Activated B cell treated with CpG ODN at 0.5 μM for 24 hours (primary cell): ENCODE measurements around the gene PROCA1. TPM values are rescaled to one million over a fixed set of nuclear protein-coding genes. Genes with fewer than 3 reads are reported as not detected.

Source experiments
- ATAC-seq: fragments of 200-7000 bp; cut with Tn5 transposase; one replicate; pipeline ENCODE4 v1.10.0; 2021; ENCODE audit warnings: low read depth, mild to moderate bottlenecking, moderate library complexity
- CTCF ChIA-PET: fragments of 350-600 bp; sonication (Branson Sonifier 250); formaldehyde crosslinking; loops from one replicate; lab custom pipeline; 2021; ENCODE audit warnings: antibody characterized with exemption; lab: Charles Lee
- POLR2A ChIA-PET: fragments of 350-600 bp; sonication (Branson Sonifier 250); formaldehyde crosslinking; loops from one replicate; lab custom pipeline; 2021; ENCODE audit warnings: antibody characterized with exemption; lab: Charles Lee
- DNase-seq: peaks from one replicate; pipeline ENCODE4 v3.0.0; 2022
- H3K27ac Mint-ChIP-seq: one replicate; pipeline ENCODE4 v1.8.0; 2020; ENCODE audit warnings: mixed read lengths
- H3K27me3 Mint-ChIP-seq: one replicate; pipeline ENCODE4 v1.8.0; 2021; ENCODE audit warnings: mixed read lengths
- H3K36me3 Mint-ChIP-seq: one replicate; pipeline ENCODE4 v1.8.0; 2021; ENCODE audit warnings: low read depth, mixed read lengths
- H3K4me1 Mint-ChIP-seq: one replicate; pipeline ENCODE4 v1.8.0; 2021; ENCODE audit warnings: mixed read lengths
- H3K4me3 Mint-ChIP-seq: one replicate; pipeline ENCODE4 v1.8.0; 2020; ENCODE audit warnings: mild to moderate bottlenecking, mixed read lengths
- H3K9me3 Mint-ChIP-seq: one replicate; pipeline ENCODE4 v1.8.0; 2020; ENCODE audit warnings: mixed read lengths
- intact Hi-C: fragments of 100-400 bp; cut with micrococcal nuclease; formaldehyde crosslinking; loops from one replicate; pipeline ENCODE4 v1.15.1; 2024
- total RNA-seq: library from RNA; stranded (reverse); gene quantifications from 2 replicates; pipeline ENCODE4 v1.2.3, GENCODE V29; 2022
- TF ChIP-seq, protein P1 (sequence below): fragments of 200-600 bp; IDR thresholded peaks from one replicate; pipeline ENCODE4 v1.8.0; 2022; ENCODE audit warnings: antibody characterized with exemption, mild to moderate bottlenecking

PROCA1 gene
- total RNA-seq, 1 donor from 2014 or later: 11.0 TPM

DNA sequence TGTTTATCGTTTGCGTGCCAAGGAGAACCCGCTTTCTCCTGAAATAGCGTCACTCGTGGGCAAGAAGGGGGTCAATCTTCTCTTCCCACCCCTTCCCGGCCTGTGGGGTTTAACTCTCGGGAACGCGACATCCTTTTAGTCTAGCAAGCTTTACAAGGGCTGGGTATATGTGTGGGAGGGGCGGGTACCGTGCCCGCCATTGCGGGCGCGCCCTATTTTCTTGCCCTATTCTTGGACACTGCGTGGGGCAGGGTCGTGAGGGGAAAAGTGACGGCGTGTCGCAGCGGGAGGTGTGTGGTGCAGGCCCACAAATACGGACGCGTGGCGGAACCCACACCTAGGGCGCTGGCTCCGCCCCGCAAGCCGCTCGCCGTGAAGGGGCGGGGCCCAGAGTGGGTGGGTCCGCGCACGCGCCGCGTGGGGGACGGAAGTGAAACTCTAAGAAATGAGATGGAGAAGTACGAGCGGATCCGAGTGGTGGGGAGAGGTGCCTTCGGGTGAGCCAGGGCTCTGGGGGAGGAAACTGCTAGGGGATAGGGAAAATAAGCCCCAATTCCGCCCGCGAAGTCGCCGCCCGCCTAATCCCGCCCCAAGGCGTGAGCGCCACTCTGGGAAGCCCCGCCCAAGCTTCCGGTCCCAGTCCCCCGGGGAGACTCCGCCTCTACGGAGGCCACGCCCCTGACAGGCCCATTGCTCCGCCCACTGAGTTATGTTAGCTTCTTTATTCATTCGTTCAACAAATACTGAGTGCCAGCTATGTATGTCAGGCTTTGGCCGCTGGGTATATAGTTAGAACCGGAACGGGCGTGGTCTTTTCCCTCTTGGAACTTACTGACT is 16.9 kb upstream of the PROCA1 start, which contains the start of gene NEK8:
Gene NEK8 (plus strand): TSS at position 425 of the 837 bp plus-strand sequence. CDS start 26 bp downstream, at position 451.
- DNase-seq (peak; percentile 99), ATAC-seq (peak; percentile 53)
- peaks cover 62% of the 10 kb centered on the region for H3K4me1 Mint-ChIP-seq
- intact Hi-C loops: loop anchor here (1.0 to 5.0 kb wide), 9 partner anchors 10 to 839 kb away; partner anchors contain the start of genes ABHD15, FAM222B, FLOT2 and TP53I13
- ChIA-PET POLR2A (interaction anchor here (0.7 to 18.0 kb wide), 20 partner anchors 7 to 566 kb away, joined by 3 to 2384 read pairs (median 28); partner anchors contain the start of genes BLTP2, DHRS13, FAM222B and FLOT2), CTCF (interaction anchor here (0.9 to 6.1 kb wide), 7 partner anchors 9 to 420 kb away, joined by 3 to 545 read pairs (median 28); partner anchors contain the start of genes DHRS13, PROCA1, RPL23A and TRAF4)
- H3K4me3 Mint-ChIP-seq: peak within 1 kb of the TSS; percentile 95
- TF ChIP-seq, protein P1, sequence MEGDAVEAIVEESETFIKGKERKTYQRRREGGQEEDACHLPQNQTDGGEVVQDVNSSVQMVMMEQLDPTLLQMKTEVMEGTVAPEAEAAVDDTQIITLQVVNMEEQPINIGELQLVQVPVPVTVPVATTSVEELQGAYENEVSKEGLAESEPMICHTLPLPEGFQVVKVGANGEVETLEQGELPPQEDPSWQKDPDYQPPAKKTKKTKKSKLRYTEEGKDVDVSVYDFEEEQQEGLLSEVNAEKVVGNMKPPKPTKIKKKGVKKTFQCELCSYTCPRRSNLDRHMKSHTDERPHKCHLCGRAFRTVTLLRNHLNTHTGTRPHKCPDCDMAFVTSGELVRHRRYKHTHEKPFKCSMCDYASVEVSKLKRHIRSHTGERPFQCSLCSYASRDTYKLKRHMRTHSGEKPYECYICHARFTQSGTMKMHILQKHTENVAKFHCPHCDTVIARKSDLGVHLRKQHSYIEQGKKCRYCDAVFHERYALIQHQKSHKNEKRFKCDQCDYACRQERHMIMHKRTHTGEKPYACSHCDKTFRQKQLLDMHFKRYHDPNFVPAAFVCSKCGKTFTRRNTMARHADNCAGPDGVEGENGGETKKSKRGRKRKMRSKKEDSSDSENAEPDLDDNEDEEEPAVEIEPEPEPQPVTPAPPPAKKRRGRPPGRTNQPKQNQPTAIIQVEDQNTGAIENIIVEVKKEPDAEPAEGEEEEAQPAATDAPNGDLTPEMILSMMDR: no peak
- no peaks in the 10 kb centered on the region for H3K27me3 Mint-ChIP-seq
- H3K36me3 Mint-ChIP-seq: peaks cover 24% of the 10 kb centered on the region
- no peaks in the 10 kb centered on the region for H3K9me3 Mint-ChIP-seq
- H3K27ac Mint-ChIP-seq: peak within 1 kb of the TSS; percentile 99

DNA sequence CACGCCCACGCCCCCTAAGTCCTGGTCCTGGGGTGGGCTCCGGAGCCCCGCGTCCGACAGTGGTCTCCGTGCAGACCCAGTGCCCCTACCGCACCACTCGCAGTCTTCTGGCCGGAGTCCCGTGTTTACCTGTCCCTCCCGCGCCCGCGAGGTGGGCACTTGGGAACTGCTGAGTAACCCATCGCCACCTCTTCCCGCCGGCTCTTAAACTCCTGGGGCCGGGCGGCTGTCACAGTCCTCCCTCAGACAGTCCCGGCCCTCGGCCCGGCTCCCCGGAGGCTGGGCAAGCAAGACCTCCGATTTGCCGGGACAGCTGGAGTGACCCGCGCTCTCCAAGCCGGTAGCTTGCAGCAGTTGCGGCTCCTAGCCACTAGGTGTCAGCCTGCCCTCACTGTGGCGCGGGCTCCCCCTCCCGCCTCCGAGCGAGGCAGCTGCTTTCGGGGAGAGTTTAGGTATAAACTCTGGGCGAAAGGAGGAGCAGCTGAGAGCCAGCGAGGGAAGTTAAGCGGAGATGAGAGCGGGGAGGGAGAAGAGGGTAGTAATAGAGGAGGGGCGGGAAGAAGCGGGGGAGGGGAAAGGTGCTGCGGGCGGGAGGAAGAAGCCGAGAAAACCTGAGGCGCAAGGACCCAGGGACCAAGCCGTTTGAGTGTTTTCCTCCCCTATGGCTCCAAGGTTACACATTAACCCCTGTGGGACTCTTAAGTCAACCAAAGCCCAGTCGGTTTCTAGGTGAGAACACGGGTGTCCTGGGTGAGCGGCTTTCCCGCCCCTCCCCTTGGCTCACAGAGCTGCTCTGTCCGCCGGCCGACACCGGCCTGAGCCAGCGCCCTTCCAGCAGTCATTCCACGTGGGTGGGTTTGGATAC is 15.2 kb upstream of the PROCA1 start:
- Mint-ChIP-seq H3K9me3 (no peaks in the 10 kb centered on the region), H3K36me3 (peaks cover 40% of the 10 kb centered on the region), H3K4me1 (peaks cover 66% of the 10 kb centered on the region), H3K27me3 (no peaks in the 10 kb centered on the region), H3K27ac (peak overlapping the region; percentile 99), H3K4me3 (peak overlapping the region; percentile 95)
- ChIA-PET POLR2A (interaction anchor here (0.5 to 18.0 kb wide), 40 partner anchors 7 to 657 kb away, joined by 3 to 2384 read pairs (median 6); partner anchors contain the start of genes BLTP2, DHRS13, FAM222B and FLOT2), CTCF (interaction anchor here (0.7 to 6.1 kb wide), 32 partner anchors 7 to 422 kb away, joined by 3 to 545 read pairs (median 8); partner anchors contain the start of genes DHRS13, ERAL1, FAM222B and FLOT2)
- TF ChIP-seq, protein P1: peak; percentile 78
- DNase-seq (peak; percentile 87), ATAC-seq (peak; percentile 40)
- intact Hi-C loops: loop anchor here (1.0 to 5.0 kb wide), 8 partner anchors 8 to 840 kb away; partner anchors contain the start of genes ABHD15, DHRS13, PROCA1 and RPL23A

DNA sequence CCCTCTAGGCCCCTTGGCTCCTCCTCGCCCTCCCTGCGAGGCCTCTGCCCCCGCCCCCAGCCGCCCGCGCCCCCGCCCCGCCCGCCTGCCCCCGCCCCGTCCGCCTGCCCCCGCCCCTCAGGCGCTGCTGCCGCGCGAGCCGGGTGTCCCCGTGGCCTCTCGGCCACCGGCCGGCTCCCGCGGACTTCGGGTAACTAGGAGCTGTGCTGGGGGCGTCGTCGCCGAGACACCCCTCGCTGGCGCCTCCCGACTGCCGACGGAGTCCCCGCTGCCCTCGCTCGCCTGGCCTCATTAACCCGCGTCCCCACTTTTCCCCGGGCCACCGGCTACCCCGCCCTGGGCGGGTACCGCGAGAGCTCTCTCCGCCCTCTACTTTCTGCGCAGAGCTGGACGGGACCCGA is 14.5 kb upstream of the PROCA1 start, which contains the start of gene TLCD1:
Gene TLCD1 (minus strand): TSS at position 8 of the 401 bp plus-strand sequence. CDS start 136 bp downstream, outside the sequence.
- intact Hi-C loops: loop anchor here (1.0 to 5.0 kb wide), 3 partner anchors 15 to 841 kb away; partner anchors contain the start of genes ABHD15, PROCA1 and TP53I13
- ChIA-PET CTCF (interaction anchor here (0.7 to 6.1 kb wide), 27 partner anchors 9 to 239 kb away, joined by 3 to 545 read pairs (median 8); partner anchors contain the start of genes DHRS13, ERAL1, FAM222B and FLOT2), POLR2A (interaction anchor here (0.5 to 18.0 kb wide), 30 partner anchors 9 to 656 kb away, joined by 3 to 2384 read pairs (median 14); partner anchors contain the start of genes BLTP2, DHRS13, FAM222B and FLOT2)
- Mint-ChIP-seq H3K27me3 (no peaks in the 10 kb centered on the region), H3K4me3 (peak within 1 kb of the TSS; percentile 95), H3K4me1 (peaks cover 73% of the 10 kb centered on the region), H3K36me3 (peaks cover 46% of the 10 kb centered on the region), H3K27ac (peak within 1 kb of the TSS; percentile 99), H3K9me3 (no peaks in the 10 kb centered on the region)
- ATAC-seq (peak; percentile 23), DNase-seq (peak; percentile 84)
- TF ChIP-seq, protein P1: no peak

DNA sequence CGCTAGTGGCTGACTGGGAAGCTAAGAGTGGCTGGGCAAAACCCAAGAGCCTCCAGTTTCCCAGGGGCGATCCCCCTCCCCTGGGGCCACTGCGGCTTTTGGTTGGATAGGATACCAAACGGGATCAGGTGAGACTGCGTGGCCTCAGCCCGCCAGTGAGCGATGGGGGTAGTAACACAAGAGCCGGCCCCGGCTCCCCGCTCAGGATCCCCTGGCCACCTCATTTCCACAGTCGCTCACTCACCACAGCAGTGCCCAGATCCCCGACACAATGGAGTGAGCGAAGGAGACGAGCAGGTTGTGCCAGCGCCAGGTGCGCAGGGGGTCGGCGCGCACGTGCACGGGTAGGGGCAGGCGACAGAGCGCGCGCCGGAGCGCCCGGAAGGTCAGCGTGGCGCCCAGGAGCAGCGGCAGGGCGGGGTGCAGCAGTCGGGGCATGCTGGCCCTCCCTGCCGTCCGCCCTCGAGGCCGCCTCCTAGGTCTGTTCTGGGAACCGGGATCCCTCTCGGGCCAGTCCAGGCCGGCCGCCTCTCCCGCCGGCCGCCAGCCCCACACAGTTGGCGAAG is 14.1 kb upstream of the PROCA1 start:
- Mint-ChIP-seq H3K27me3 (no peaks in the 10 kb centered on the region), H3K9me3 (no peaks in the 10 kb centered on the region), H3K4me3 (peak overlapping the region; percentile 93), H3K36me3 (peaks cover 51% of the 10 kb centered on the region), H3K27ac (peak overlapping the region; percentile 92), H3K4me1 (peaks cover 77% of the 10 kb centered on the region)
- peak; percentile 39 for DNase-seq
- intact Hi-C loops: loop anchor here (1.0 to 5.0 kb wide), 3 partner anchors 14 to 842 kb away; partner anchors contain the start of genes ABHD15, PROCA1 and TP53I13
- ChIA-PET CTCF (interaction anchor here (0.9 to 6.1 kb wide), 21 partner anchors 15 to 228 kb away, joined by 3 to 545 read pairs (median 11); partner anchors contain the start of genes DHRS13, FAM222B, FLOT2 and PHF12), POLR2A (interaction anchor here (0.7 to 18.0 kb wide), 24 partner anchors 10 to 386 kb away, joined by 3 to 2384 read pairs (median 17); partner anchors contain the start of genes BLTP2, DHRS13, FLOT2 and PHF12)
- ATAC-seq: no peak
- TF ChIP-seq, protein P1: no peak
